Measurements from ENCODE around the gene APCDD1. TPM values are rescaled to one million over a fixed set of nuclear protein-coding genes. Genes with fewer than 3 reads are reported as not detected.

The APCDD1 gene
- total and polyA plus RNA-seq, 2 of the 8 experiments (the other 6 are each of a cell fraction or from before 2014, with no cell fraction given), result 2.6 to 3.6 TPM

DNA sequence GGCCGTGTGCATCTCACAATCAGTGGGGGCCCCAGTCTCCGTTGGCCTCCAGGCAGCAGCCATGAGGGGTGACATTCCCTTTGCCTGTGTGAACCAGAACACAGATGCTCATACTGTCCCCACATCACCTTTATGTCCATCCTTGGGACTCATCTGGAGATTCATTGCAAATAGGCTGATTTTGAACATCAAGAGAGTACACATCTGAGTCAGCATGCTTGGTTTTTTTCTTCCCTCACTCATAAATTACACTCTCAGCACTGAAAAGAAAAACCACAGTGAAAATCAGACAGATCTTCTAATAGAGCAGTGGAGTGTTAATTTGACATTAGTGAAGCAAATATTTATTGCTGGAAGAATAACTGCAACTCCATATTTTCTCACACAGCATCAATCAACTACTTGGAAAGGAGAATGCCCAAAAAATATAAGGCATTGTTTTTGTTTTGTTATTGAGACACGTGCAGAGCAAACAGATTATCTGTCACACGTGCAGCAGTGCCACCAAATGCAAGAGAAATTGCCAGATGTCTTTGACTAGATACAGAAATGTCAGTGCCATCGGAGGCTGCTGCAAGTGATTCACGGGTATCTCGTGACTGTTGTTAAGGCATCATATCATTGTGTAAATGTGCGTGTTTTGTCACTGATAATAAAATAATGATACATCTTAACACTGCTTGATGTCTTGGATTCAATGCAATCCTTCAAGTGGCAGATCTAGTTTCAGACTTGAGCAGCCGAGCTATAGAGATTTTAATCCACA is 10.9 kb downstream of the APCDD1 start (continued):
- TF ChIP-seq HDAC6 (IDR thresholded peaks at IDR 0.05; ENCODE audit: low read depth, low read length), result no peak
- TF ChIP-seq CTBP2 (IDR thresholded peaks at IDR 0.05; ENCODE audit: borderline replicate concordance, insufficient read depth, insufficient read length, low read length), result no peak
- TF ChIP-seq NRF1 (IDR thresholded peaks at IDR 0.05; ENCODE audit: low read depth, low read length), result no peak

Data from H1 (cell line).